Measurements from ENCODE around the gene KCTD11. TPM values are rescaled to one million over a fixed set of nuclear protein-coding genes. Genes with fewer than 3 reads are reported as not detected.
"Not testable (repeated sequence)": the region's sequence is repeated elsewhere in the genome, so short reads cannot be mapped to it uniquely, and the experiment has no call there.

Gene KCTD11
- total RNA-seq, 4 donors from 2014 or later = 6.6 to 20.4 (median 18.7) TPM

GRCh38 chr17:7367918-7368598 lies 16.1 kb downstream of the KCTD11 start:
- intact Hi-C loops (cut with DNase I) = no loop called here
- Histone ChIP-seq H3K9me3 (no peaks in the 10 kb centered on the region), H3K4me1 (no peaks in the 10 kb centered on the region), H3K27me3 (no peaks in the 10 kb centered on the region), H3K4me3 (replicated peaks in 1 of 3) (no peak overlapping the region), H3K27ac (no peak overlapping the region), H3K36me3 (no peaks in the 10 kb centered on the region)
- TF ChIP-seq POLR2A (IDR thresholded peaks at IDR 0.05) = no peak
- no peak for TF ChIP-seq CTCF (IDR thresholded peaks at IDR 0.05)
- no peak for DNase-seq
- 74 to 75% methylated on average over 13 of the region's 13 CpGs for WGBS, 2 donors

DNA sequence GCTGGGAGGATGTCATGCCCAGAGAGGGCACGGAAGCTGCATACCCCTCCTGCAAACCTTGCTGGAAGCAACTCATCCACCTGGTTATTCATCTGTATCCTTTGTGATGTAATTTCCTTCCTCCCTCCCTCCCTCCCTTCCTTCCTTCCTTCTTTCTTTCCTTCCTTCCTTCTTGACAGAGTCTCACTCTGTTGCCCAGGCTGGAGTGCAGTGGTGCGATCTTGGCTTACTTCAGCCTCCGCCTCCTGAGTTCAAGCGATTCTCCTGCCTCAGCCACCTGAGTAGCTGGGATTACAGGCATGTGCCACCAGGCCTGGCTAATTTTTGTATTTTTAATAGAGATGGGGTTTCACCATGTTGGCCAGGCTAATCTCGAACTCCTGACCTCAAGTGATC lies 16.6 kb downstream of the KCTD11 start:
- H3K27me3 ChIP-seq; intact Hi-C loops (cut with DNase I); H3K27ac ChIP-seq; H3K4me1 ChIP-seq; H3K4me3 ChIP-seq (replicated peaks in 1 of 3); DNase-seq; H3K36me3 ChIP-seq; H3K9me3 ChIP-seq: not testable (repeated sequence)
- WGBS, 2 donors = 84% methylated on average over 5 of the region's 5 CpGs

DNA sequence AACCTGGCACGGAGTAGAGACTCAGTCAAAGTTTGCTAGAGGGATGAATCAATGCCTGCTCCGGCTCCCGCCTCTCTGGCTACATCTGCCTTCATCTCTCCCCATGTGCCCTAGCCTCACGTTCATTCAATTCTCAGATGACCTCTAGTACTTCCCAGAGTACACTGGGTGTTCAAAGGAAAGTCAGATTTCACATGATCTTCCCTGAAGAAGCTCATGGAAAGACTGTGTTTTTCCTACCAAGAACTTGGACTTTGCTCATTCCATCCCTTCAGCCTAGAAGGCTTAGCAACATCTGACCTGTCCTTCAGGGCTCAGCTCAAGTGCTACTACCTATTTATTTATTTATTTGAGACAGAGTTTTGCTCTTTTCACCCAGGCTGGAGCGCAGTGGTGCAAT lies 17.9 kb downstream of the KCTD11 start:
- intact Hi-C loops (cut with DNase I) = no loop called here
- no peak for TF ChIP-seq CTCF (IDR thresholded peaks at IDR 0.05)
- H3K4me1 ChIP-seq = no peaks in the 10 kb centered on the region
- DNase-seq = no peak
- H3K9me3 ChIP-seq = no peaks in the 10 kb centered on the region
- no peak overlapping the region for H3K27ac ChIP-seq
- no peaks in the 10 kb centered on the region for H3K36me3 ChIP-seq
- WGBS, 2 donors = 71 to 93% methylated on average over 5 of the region's 5 CpGs
- H3K27me3 ChIP-seq = no peaks in the 10 kb centered on the region
- H3K4me3 ChIP-seq (replicated peaks in 1 of 3) = no peak overlapping the region

GRCh38 chr17:7370853-7371252 lies 18.9 kb downstream of the KCTD11 start:
- DNase-seq = no peak
- no peaks in the 10 kb centered on the region for H3K4me1 ChIP-seq
- no peak overlapping the region for H3K4me3 ChIP-seq (replicated peaks in 1 of 3)
- no peaks in the 10 kb centered on the region for H3K36me3 ChIP-seq
- no peaks in the 10 kb centered on the region for H3K9me3 ChIP-seq
- H3K27ac ChIP-seq = no peak overlapping the region
- intact Hi-C loops (cut with DNase I) = no loop called here
- TF ChIP-seq CTCF (IDR thresholded peaks at IDR 0.05) (no peak), POLR2A (IDR thresholded peaks at IDR 0.05) (no peak)
- no peaks in the 10 kb centered on the region for H3K27me3 ChIP-seq
- 87 to 92% methylated on average over 4 of the region's 4 CpGs for WGBS, 2 donors

DNA sequence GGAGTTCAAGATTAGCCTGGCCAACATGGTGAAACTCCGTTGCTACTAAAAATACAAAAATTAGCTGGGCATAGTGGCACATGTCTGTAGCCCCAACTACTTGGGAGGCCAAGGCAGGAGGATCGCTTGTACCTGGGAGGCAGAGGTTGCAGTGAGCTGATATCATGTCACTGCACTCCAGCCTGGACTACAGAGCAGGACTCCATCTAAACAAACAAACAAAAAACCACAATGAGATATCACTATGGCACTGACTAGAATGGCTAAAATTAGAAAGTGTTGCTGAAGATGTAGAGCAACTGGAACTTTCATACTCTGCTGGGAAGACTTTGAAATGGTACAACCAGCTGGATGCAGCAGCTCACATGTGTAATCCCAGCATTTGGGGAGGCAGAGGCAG lies 22.4 kb downstream of the KCTD11 start:
- Histone ChIP-seq H3K27ac (no peak overlapping the region), H3K36me3 (no peaks in the 10 kb centered on the region), H3K4me1 (no peaks in the 10 kb centered on the region), H3K27me3 (no peaks in the 10 kb centered on the region), H3K9me3 (no peaks in the 10 kb centered on the region), H3K4me3 (replicated peaks in 1 of 3) (no peak overlapping the region)
- TF ChIP-seq POLR2A (IDR thresholded peaks at IDR 0.05) = no peak
- TF ChIP-seq CTCF (IDR thresholded peaks at IDR 0.05) = no peak
- WGBS, 2 donors = 89 to 92% methylated on average over 2 of the region's 2 CpGs
- intact Hi-C loops (cut with DNase I) = no loop called here
- DNase-seq = no peak

Measured in thyroid gland (tissue), 4 donors.